Activated T-helper 1 cell treated with anti-CD3 and anti-CD28 coated beads, Interleukin-12 subunit alpha, Interleukin-12 subunit beta, Interleukin-2, Interleukin-4 antibody, amounts not matched to agents 30 ng/mL and 10 ng/mL and 1 ng/mL, durations not matched to agents 14 hours and 24 hours and 36 hours (primary cell): ENCODE measurements around the gene SLC39A2. TPM values are rescaled to one million over a fixed set of nuclear protein-coding genes. Genes with fewer than 3 reads are reported as not detected.
"Not testable (repeated sequence)": the region's sequence is repeated elsewhere in the genome, so short reads cannot be mapped to it uniquely, and the experiment has no call there.

Experiments
- DNase-seq: peaks from one replicate; pipeline ENCODE4 v3.0.0; 2021; ENCODE audit warnings: low spot score
- H3K27ac Mint-ChIP-seq: one replicate; pipeline ENCODE4 v1.8.0; 2021; ENCODE audit warnings: mild to moderate bottlenecking, mixed read lengths
- H3K27me3 Mint-ChIP-seq: one replicate; pipeline ENCODE4 v1.8.0; 2022; ENCODE audit warnings: mild to moderate bottlenecking, moderate library complexity, mixed read lengths; ENCODE audit not compliant: insufficient read depth
- H3K36me3 Mint-ChIP-seq: one replicate; pipeline ENCODE4 v1.8.0; 2021; ENCODE audit warnings: low read depth, mixed read lengths
- H3K4me1 Mint-ChIP-seq: one replicate; pipeline ENCODE4 v1.8.0; 2021; ENCODE audit warnings: low read depth, mixed read lengths
- H3K4me3 Mint-ChIP-seq: one replicate; pipeline ENCODE4 v1.8.0; 2021; ENCODE audit warnings: mild to moderate bottlenecking, moderate library complexity, mixed read lengths
- H3K9me3 Mint-ChIP-seq: one replicate; pipeline ENCODE4 v1.8.0; 2021; ENCODE audit warnings: mixed read lengths
- intact Hi-C: fragments of 100-400 bp; cut with micrococcal nuclease; formaldehyde crosslinking; loops from one replicate; pipeline ENCODE4 v1.15.1; 2024
- total RNA-seq: library from RNA; stranded (reverse); gene quantifications from 2 replicates; pipeline ENCODE4 v1.2.3, GENCODE V29; 2022

SLC39A2 gene
- total RNA-seq, 1 donor from 2014 or later: 0.36 TPM

GRCh38 chr14:21003788-21004346 is 4.8 kb downstream of the SLC39A2 start:
- no peaks in the 10 kb centered on the region for H3K4me1 Mint-ChIP-seq
- peaks cover 10% of the 10 kb centered on the region for H3K27me3 Mint-ChIP-seq
- H3K4me3 Mint-ChIP-seq: no peak overlapping the region
- no peak for DNase-seq
- H3K27ac Mint-ChIP-seq: no peak overlapping the region
- intact Hi-C loops: no loop called here
- H3K9me3 Mint-ChIP-seq: no peaks in the 10 kb centered on the region
- no peaks in the 10 kb centered on the region for H3K36me3 Mint-ChIP-seq

- DNase-seq, H3K4me3 Mint-ChIP-seq, H3K9me3 Mint-ChIP-seq, H3K4me1 Mint-ChIP-seq, H3K36me3 Mint-ChIP-seq, intact Hi-C loops, H3K27ac Mint-ChIP-seq: not testable (repeated sequence)
- H3K27me3 Mint-ChIP-seq: peaks cover 26% of the 10 kb centered on the region
These were observed 10.6 kb downstream of the SLC39A2 start for GRCh38 chr14:21009721-21010120.

GRCh38 chr14:21011136-21011535 is 12.0 kb downstream of the SLC39A2 start:
- Mint-ChIP-seq H3K27ac (no peak overlapping the region), H3K4me1 (no peaks in the 10 kb centered on the region), H3K36me3 (no peaks in the 10 kb centered on the region), H3K27me3 (peaks cover 26% of the 10 kb centered on the region), H3K9me3 (no peaks in the 10 kb centered on the region), H3K4me3 (no peak overlapping the region)
- DNase-seq: no peak
- intact Hi-C loops: no loop called here

- H3K27me3 Mint-ChIP-seq: peaks cover 19% of the 10 kb centered on the region
- no peak overlapping the region for H3K27ac Mint-ChIP-seq
- no peak overlapping the region for H3K4me3 Mint-ChIP-seq
- no peaks in the 10 kb centered on the region for H3K36me3 Mint-ChIP-seq
- peak; percentile 58 for DNase-seq
- intact Hi-C loops: loop anchor here (1.0 kb wide), 5 partner anchors 10 to 93 kb away; partner anchors contain the start of gene RNASE8
- H3K4me1 Mint-ChIP-seq: no peaks in the 10 kb centered on the region
- no peaks in the 10 kb centered on the region for H3K9me3 Mint-ChIP-seq
These were observed 15.7 kb downstream of the SLC39A2 start for GRCh38 chr14:21014761-21015190.

- Mint-ChIP-seq H3K27ac (no peak overlapping the region), H3K4me3 (no peak overlapping the region), H3K27me3 (peaks cover 19% of the 10 kb centered on the region), H3K36me3 (no peaks in the 10 kb centered on the region), H3K9me3 (no peaks in the 10 kb centered on the region), H3K4me1 (no peaks in the 10 kb centered on the region)
- intact Hi-C loops: no loop called here
- no peak for DNase-seq
These were observed 16.2 kb downstream of the SLC39A2 start for GRCh38 chr14:21015312-21015711.

- H3K36me3 Mint-ChIP-seq: no peaks in the 10 kb centered on the region
- H3K4me1 Mint-ChIP-seq: no peaks in the 10 kb centered on the region
- H3K9me3 Mint-ChIP-seq: no peaks in the 10 kb centered on the region
- intact Hi-C loops: no loop called here
- H3K4me3 Mint-ChIP-seq: no peak overlapping the region
- no peak for DNase-seq
- H3K27me3 Mint-ChIP-seq: peaks cover 21% of the 10 kb centered on the region
- no peak overlapping the region for H3K27ac Mint-ChIP-seq
These were observed 17.5 kb downstream of the SLC39A2 start for GRCh38 chr14:21016413-21017190.

- Mint-ChIP-seq H3K9me3 (no peaks in the 10 kb centered on the region), H3K27ac (no peak overlapping the region), H3K27me3 (peaks cover 20% of the 10 kb centered on the region), H3K4me3 (no peak overlapping the region), H3K4me1 (no peaks in the 10 kb centered on the region), H3K36me3 (no peaks in the 10 kb centered on the region)
- intact Hi-C loops: no loop called here
- no peak for DNase-seq
These were observed 18.6 kb downstream of the SLC39A2 start for GRCh38 chr14:21017528-21018245.

GRCh38 chr14:21018286-21018685 is 19.2 kb downstream of the SLC39A2 start:
- H3K36me3 Mint-ChIP-seq: no peaks in the 10 kb centered on the region
- H3K4me3 Mint-ChIP-seq: no peak overlapping the region
- no peaks in the 10 kb centered on the region for H3K9me3 Mint-ChIP-seq
- no peak for DNase-seq
- no peak overlapping the region for H3K27ac Mint-ChIP-seq
- peaks cover 22% of the 10 kb centered on the region for H3K27me3 Mint-ChIP-seq
- no peaks in the 10 kb centered on the region for H3K4me1 Mint-ChIP-seq
- intact Hi-C loops: no loop called here

- intact Hi-C loops: no loop called here
- no peaks in the 10 kb centered on the region for H3K9me3 Mint-ChIP-seq
- DNase-seq: no peak
- peaks cover 24% of the 10 kb centered on the region for H3K27me3 Mint-ChIP-seq
- no peaks in the 10 kb centered on the region for H3K4me1 Mint-ChIP-seq
- no peaks in the 10 kb centered on the region for H3K36me3 Mint-ChIP-seq
- no peak overlapping the region for H3K27ac Mint-ChIP-seq
- H3K4me3 Mint-ChIP-seq: no peak overlapping the region
These were observed 19.7 kb downstream of the SLC39A2 start for GRCh38 chr14:21018781-21019180.

- Mint-ChIP-seq H3K36me3 (no peaks in the 10 kb centered on the region), H3K9me3 (no peaks in the 10 kb centered on the region), H3K4me1 (peaks cover 6% of the 10 kb centered on the region), H3K27ac (no peak overlapping the region), H3K27me3 (peaks cover 26% of the 10 kb centered on the region), H3K4me3 (no peak overlapping the region)
- no peak for DNase-seq
- intact Hi-C loops: no loop called here
These were observed 20.3 kb downstream of the SLC39A2 start for GRCh38 chr14:21019366-21019765.

- intact Hi-C loops: no loop called here
- H3K4me1 Mint-ChIP-seq: peaks cover 6% of the 10 kb centered on the region
- no peaks in the 10 kb centered on the region for H3K36me3 Mint-ChIP-seq
- DNase-seq: no peak
- H3K4me3 Mint-ChIP-seq: no peak overlapping the region
- H3K27me3 Mint-ChIP-seq: peaks cover 30% of the 10 kb centered on the region
- no peak overlapping the region for H3K27ac Mint-ChIP-seq
- no peaks in the 10 kb centered on the region for H3K9me3 Mint-ChIP-seq
These were observed 22.0 kb downstream of the SLC39A2 start for GRCh38 chr14:21020977-21021545.

GRCh38 chr14:21022686-21023085 is 23.6 kb downstream of the SLC39A2 start:
- Mint-ChIP-seq H3K4me3 (no peak overlapping the region), H3K27me3 (peaks cover 35% of the 10 kb centered on the region), H3K36me3 (no peaks in the 10 kb centered on the region), H3K9me3 (no peaks in the 10 kb centered on the region), H3K4me1 (peaks cover 6% of the 10 kb centered on the region), H3K27ac (no peak overlapping the region)
- intact Hi-C loops: no loop called here
- DNase-seq: no peak

- intact Hi-C loops: no loop called here
These were observed 24.1 kb downstream of the SLC39A2 start for GRCh38 chr14:21023174-21023573.

More at GRCh38 chr14:21023174-21023573, 24.1 kb downstream of the SLC39A2 start:
- DNase-seq: no peak
- Mint-ChIP-seq H3K4me1 (peaks cover 6% of the 10 kb centered on the region), H3K4me3 (no peak overlapping the region), H3K9me3 (no peaks in the 10 kb centered on the region), H3K27me3 (peaks cover 36% of the 10 kb centered on the region), H3K36me3 (no peaks in the 10 kb centered on the region), H3K27ac (no peak overlapping the region)
